ENCODE results near the gene COL7A1.

Gene COL7A1

GRCh38 chr3:48562367-48563095, 32.6 kb downstream of the COL7A1 start:
- Histone ChIP-seq H3K9ac (ENCODE audit: low read length in 2 of 2) (no peak overlapping the region), H3K4me1 (ENCODE audit: control insufficient read depth, insufficient read depth, low read length) (peaks cover 38% of the 10 kb centered on the region), H3K4me3 (ENCODE audit: low read length in 2 of 2) (no peak overlapping the region), H3K27me3 (ENCODE audit: control insufficient read depth in 1 of 2, insufficient read depth in 2 of 2, low read length in 2 of 2) (no peaks in the 10 kb centered on the region), H3K36me3 (ENCODE audit: control insufficient read depth in 2 of 2, insufficient read depth in 2 of 2, low read length in 2 of 2) (no peaks in the 10 kb centered on the region), H3K27ac (ENCODE audit: low read length) (no peak overlapping the region), H3K9me3 (ENCODE audit: control insufficient read depth in 2 of 2, low read length in 2 of 2) (no peaks in the 10 kb centered on the region)

- Histone ChIP-seq H3K36me3 (ENCODE audit: control insufficient read depth in 2 of 2, insufficient read depth in 2 of 2, low read length in 2 of 2) (no peaks in the 10 kb centered on the region), H3K27ac (ENCODE audit: low read length) (peak overlapping the region; percentile 62), H3K9ac (ENCODE audit: low read length in 2 of 2) (peak overlapping the region; percentile 39 to 60), H3K9me3 (ENCODE audit: control insufficient read depth in 2 of 2, low read length in 2 of 2) (no peaks in the 10 kb centered on the region), H3K27me3 (ENCODE audit: control insufficient read depth in 1 of 2, insufficient read depth in 2 of 2, low read length in 2 of 2) (no peaks in the 10 kb centered on the region), H3K4me1 (ENCODE audit: control insufficient read depth, insufficient read depth, low read length) (peaks cover 49% of the 10 kb centered on the region), H3K4me3 (ENCODE audit: low read length in 2 of 2) (peak overlapping the region; percentile 57 to 73)
Measured at GRCh38 chr3:48561045-48561736, 33.9 kb downstream of the COL7A1 start.

- Histone ChIP-seq H3K9me3 (ENCODE audit: control insufficient read depth in 2 of 2, low read length in 2 of 2) (no peaks in the 10 kb centered on the region), H3K9ac (ENCODE audit: low read length in 2 of 2) (peak overlapping the region; percentile 39 to 58), H3K36me3 (ENCODE audit: control insufficient read depth in 2 of 2, insufficient read depth in 2 of 2, low read length in 2 of 2) (no peaks in the 10 kb centered on the region), H3K4me3 (ENCODE audit: low read length in 2 of 2) (peak overlapping the region; percentile 57 to 73), H3K4me1 (ENCODE audit: control insufficient read depth, insufficient read depth, low read length) (peaks cover 54% of the 10 kb centered on the region), H3K27me3 (ENCODE audit: control insufficient read depth in 1 of 2, insufficient read depth in 2 of 2, low read length in 2 of 2) (no peaks in the 10 kb centered on the region), H3K27ac (ENCODE audit: low read length) (peak overlapping the region; percentile 62)
Measured at GRCh38 chr3:48560648-48561018, 34.5 kb downstream of the COL7A1 start.

- H3K9ac ChIP-seq (ENCODE audit: low read length in 2 of 2): no peak overlapping the region
- no peaks in the 10 kb centered on the region for H3K9me3 ChIP-seq (ENCODE audit: control insufficient read depth in 2 of 2, low read length in 2 of 2)
- H3K4me3 ChIP-seq (ENCODE audit: low read length in 2 of 2): no peak overlapping the region
- peak overlapping the region; percentile 62 for H3K27ac ChIP-seq (ENCODE audit: low read length)
- H3K36me3 ChIP-seq (ENCODE audit: control insufficient read depth in 2 of 2, insufficient read depth in 2 of 2, low read length in 2 of 2): no peaks in the 10 kb centered on the region
- H3K27me3 ChIP-seq (ENCODE audit: control insufficient read depth in 1 of 2, insufficient read depth in 2 of 2, low read length in 2 of 2): no peaks in the 10 kb centered on the region
- H3K4me1 ChIP-seq (ENCODE audit: control insufficient read depth, insufficient read depth, low read length): peaks cover 54% of the 10 kb centered on the region
Measured at GRCh38 chr3:48558493-48559134, 36.5 kb downstream of the COL7A1 start.

- H3K9me3 ChIP-seq (ENCODE audit: control insufficient read depth in 2 of 2, low read length in 2 of 2): no peaks in the 10 kb centered on the region
- no peaks in the 10 kb centered on the region for H3K27me3 ChIP-seq (ENCODE audit: control insufficient read depth in 1 of 2, insufficient read depth in 2 of 2, low read length in 2 of 2)
- peaks cover 54% of the 10 kb centered on the region for H3K4me1 ChIP-seq (ENCODE audit: control insufficient read depth, insufficient read depth, low read length)
- peak within 1 kb of the TSS; percentile 76 to 79 for H3K4me3 ChIP-seq (ENCODE audit: low read length in 2 of 2)
- no peaks in the 10 kb centered on the region for H3K36me3 ChIP-seq (ENCODE audit: control insufficient read depth in 2 of 2, insufficient read depth in 2 of 2, low read length in 2 of 2)
- peak within 1 kb of the TSS; percentile 38 to 47 for H3K9ac ChIP-seq (ENCODE audit: low read length in 2 of 2)
- H3K27ac ChIP-seq (ENCODE audit: low read length): peak within 1 kb of the TSS; percentile 37
Measured at GRCh38 chr3:48556796-48557626, 38.1 kb downstream of the COL7A1 start, which contains the start of gene PFKFB4. Gene PFKFB4, minus strand, starts transcription at chr3:48556803. Its CDS starts 26 bp downstream, at chr3:48556777.

GRCh38 chr3:48555949-48556795, 39.0 kb downstream of the COL7A1 start:
- H3K36me3 ChIP-seq (ENCODE audit: control insufficient read depth in 2 of 2, insufficient read depth in 2 of 2, low read length in 2 of 2): no peaks in the 10 kb centered on the region
- peaks cover 49% of the 10 kb centered on the region for H3K4me1 ChIP-seq (ENCODE audit: control insufficient read depth, insufficient read depth, low read length)
- peak overlapping the region; percentile 60 to 79 for H3K4me3 ChIP-seq (ENCODE audit: low read length in 2 of 2)
- no peak overlapping the region for H3K27ac ChIP-seq (ENCODE audit: low read length)
- H3K27me3 ChIP-seq (ENCODE audit: control insufficient read depth in 1 of 2, insufficient read depth in 2 of 2, low read length in 2 of 2): no peaks in the 10 kb centered on the region
- H3K9me3 ChIP-seq (ENCODE audit: control insufficient read depth in 2 of 2, low read length in 2 of 2): no peaks in the 10 kb centered on the region
- peak overlapping the region; percentile 38 to 42 for H3K9ac ChIP-seq (ENCODE audit: low read length in 2 of 2)

GRCh38 chr3:48555231-48555948, 39.7 kb downstream of the COL7A1 start:
- Histone ChIP-seq H3K4me3 (ENCODE audit: low read length in 2 of 2) (no peak overlapping the region), H3K9me3 (ENCODE audit: control insufficient read depth in 2 of 2, low read length in 2 of 2) (no peaks in the 10 kb centered on the region), H3K9ac (ENCODE audit: low read length in 2 of 2) (no peak overlapping the region), H3K4me1 (ENCODE audit: control insufficient read depth, insufficient read depth, low read length) (peaks cover 41% of the 10 kb centered on the region), H3K27ac (ENCODE audit: low read length) (no peak overlapping the region), H3K27me3 (ENCODE audit: control insufficient read depth in 1 of 2, insufficient read depth in 2 of 2, low read length in 2 of 2) (no peaks in the 10 kb centered on the region), H3K36me3 (ENCODE audit: control insufficient read depth in 2 of 2, insufficient read depth in 2 of 2, low read length in 2 of 2) (no peaks in the 10 kb centered on the region)

- H3K9ac ChIP-seq (ENCODE audit: low read length in 2 of 2): no peak overlapping the region
- no peaks in the 10 kb centered on the region for H3K27me3 ChIP-seq (ENCODE audit: control insufficient read depth in 1 of 2, insufficient read depth in 2 of 2, low read length in 2 of 2)
- H3K4me1 ChIP-seq (ENCODE audit: control insufficient read depth, insufficient read depth, low read length): peaks cover 29% of the 10 kb centered on the region
- H3K27ac ChIP-seq (ENCODE audit: low read length): no peak overlapping the region
- no peaks in the 10 kb centered on the region for H3K36me3 ChIP-seq (ENCODE audit: control insufficient read depth in 2 of 2, insufficient read depth in 2 of 2, low read length in 2 of 2)
- H3K4me3 ChIP-seq (ENCODE audit: low read length in 2 of 2): no peak overlapping the region
- no peaks in the 10 kb centered on the region for H3K9me3 ChIP-seq (ENCODE audit: control insufficient read depth in 2 of 2, low read length in 2 of 2)
Measured at GRCh38 chr3:48553886-48554845, 41.0 kb downstream of the COL7A1 start.

GRCh38 chr3:48553361-48553760, 41.8 kb downstream of the COL7A1 start:
- peaks cover 28% of the 10 kb centered on the region for H3K4me1 ChIP-seq (ENCODE audit: control insufficient read depth, insufficient read depth, low read length)
- no peak overlapping the region for H3K4me3 ChIP-seq (ENCODE audit: low read length in 2 of 2)
- no peak overlapping the region for H3K27ac ChIP-seq (ENCODE audit: low read length)
- H3K9me3 ChIP-seq (ENCODE audit: control insufficient read depth in 2 of 2, low read length in 2 of 2): no peaks in the 10 kb centered on the region
- no peak overlapping the region for H3K9ac ChIP-seq (ENCODE audit: low read length in 2 of 2)
- no peaks in the 10 kb centered on the region for H3K27me3 ChIP-seq (ENCODE audit: control insufficient read depth in 1 of 2, insufficient read depth in 2 of 2, low read length in 2 of 2)
- no peaks in the 10 kb centered on the region for H3K36me3 ChIP-seq (ENCODE audit: control insufficient read depth in 2 of 2, insufficient read depth in 2 of 2, low read length in 2 of 2)
